H9 (cell line): Measurements from ENCODE around the gene AGO1. TPM values are rescaled to one million over a fixed set of nuclear protein-coding genes. Genes with fewer than 3 reads are reported as not detected.
A peak's percentile ranks its signal among the peaks of the same experiment; 100 is the strongest.

Experiments
- DNase-seq: peaks from one replicate; pipeline ENCODE4 v3.0.0-alpha.2; 2017
- H2AFZ ChIP-seq: one replicate; pipeline ENCODE4 v1.6.1; 2013; ENCODE audit warnings: mild to moderate bottlenecking, low read length, control low read depth, moderate library complexity
- H2AK5ac ChIP-seq: 2 replicates; pipeline ENCODE4 v1.6.1; 2013; ENCODE audit warnings: low read length, control low read depth, mixed read lengths; ENCODE audit not compliant: insufficient read length
- H2BK120ac ChIP-seq: one replicate; pipeline ENCODE4 v1.6.1; 2013; ENCODE audit warnings: low read depth, mild to moderate bottlenecking, low read length, control low read depth, inconsistent platforms; ENCODE audit not compliant: poor library complexity, severe bottlenecking
- H2BK12ac ChIP-seq: 2 replicates; pipeline ENCODE4 v1.6.1; 2013; ENCODE audit warnings: low read length, control low read depth, mixed read lengths, low read depth; ENCODE audit not compliant: insufficient read length
- H2BK15ac ChIP-seq: 2 replicates; pipeline ENCODE4 v1.6.1; 2013; ENCODE audit warnings: low read depth, low read length, control low read depth
- H2BK20ac ChIP-seq: one replicate; pipeline ENCODE4 v1.6.1; 2013; ENCODE audit warnings: low read depth, mild to moderate bottlenecking, low read length, control low read depth, inconsistent platforms; ENCODE audit not compliant: poor library complexity, severe bottlenecking
- H2BK5ac ChIP-seq: 2 replicates; pipeline ENCODE4 v1.6.1; 2013; ENCODE audit warnings: low read length, control low read depth, mixed read lengths; ENCODE audit not compliant: insufficient read length
- H3K14ac ChIP-seq: 2 replicates; pipeline ENCODE4 v1.6.1; 2013; ENCODE audit warnings: low read length, control low read depth; ENCODE audit not compliant: insufficient read depth
- H3K18ac ChIP-seq: 2 replicates; pipeline ENCODE4 v1.6.1; 2013; ENCODE audit warnings: low read depth, mild to moderate bottlenecking, mixed read lengths, low read length, control low read depth; ENCODE audit not compliant: insufficient read length
- H3K23ac ChIP-seq: 2 replicates; pipeline ENCODE4 v1.6.1; 2013; ENCODE audit warnings: low read length, control low read depth, mixed read lengths, low read depth; ENCODE audit not compliant: insufficient read length
- H3K23me2 ChIP-seq: 2 replicates; pipeline ENCODE4 v1.6.1; 2013; ENCODE audit warnings: low read depth, mild to moderate bottlenecking, mixed read lengths, low read length, control low read depth; ENCODE audit not compliant: insufficient read length, poor library complexity, severe bottlenecking
- H3K27ac ChIP-seq: 2 replicates; pipeline ENCODE4 v1.5.1; 2013; ENCODE audit warnings: low read length, control low read depth, mixed read lengths, low read depth; ENCODE audit not compliant: insufficient read length
- H3K27me3 ChIP-seq: 2 replicates; pipeline ENCODE4 v1.6.1; 2013; ENCODE audit warnings: low read length, control low read depth, inconsistent platforms; ENCODE audit not compliant: insufficient read depth
- H3K4ac ChIP-seq: 2 replicates; pipeline ENCODE4 v1.6.1; 2013; ENCODE audit warnings: low read depth, mild to moderate bottlenecking, control low read depth, inconsistent platforms, low read length, moderate library complexity
- H3K4me1 ChIP-seq: 2 replicates; pipeline ENCODE4 v1.6.1; 2013; ENCODE audit warnings: low read length, control low read depth, inconsistent platforms; ENCODE audit not compliant: insufficient read depth
- H3K4me2 ChIP-seq: 2 replicates; pipeline ENCODE4 v1.6.1; 2013; ENCODE audit warnings: low read length, control low read depth, mixed read lengths; ENCODE audit not compliant: insufficient read length, insufficient read depth
- H3K56ac ChIP-seq: 2 replicates; pipeline ENCODE4 v1.6.1; 2013; ENCODE audit warnings: low read depth, mild to moderate bottlenecking, mixed read lengths, low read length, control low read depth; ENCODE audit not compliant: insufficient read length
- H3K79me1 ChIP-seq: 2 replicates; pipeline ENCODE4 v1.6.1; 2013; ENCODE audit warnings: low read depth, mild to moderate bottlenecking, moderate library complexity, low read length, control low read depth, inconsistent platforms; ENCODE audit not compliant: insufficient read depth, poor library complexity, severe bottlenecking
- H3K79me2 ChIP-seq: 2 replicates; pipeline ENCODE4 v1.6.1; 2013; ENCODE audit warnings: low read length, control low read depth, inconsistent platforms; ENCODE audit not compliant: insufficient read depth
- H3K9ac ChIP-seq: 2 replicates; pipeline ENCODE4 v1.6.1; 2013; ENCODE audit warnings: low read length, control low read depth, mixed read lengths; ENCODE audit not compliant: insufficient read length; ENCODE audit errors: extremely low read depth
- H3K9me3 ChIP-seq: one replicate; pipeline ENCODE4 v1.6.1; 2013; ENCODE audit warnings: low read depth, low read length, inconsistent platforms; ENCODE audit not compliant: control insufficient read depth
- H3T11ph ChIP-seq: one replicate; pipeline ENCODE4 v1.6.1; 2013; ENCODE audit warnings: mild to moderate bottlenecking, low read length, control low read depth, inconsistent platforms
- H4K20me1 ChIP-seq: one replicate; pipeline ENCODE4 v1.6.1; 2013; ENCODE audit not compliant: control insufficient read depth, insufficient read length, insufficient read depth
- H4K5ac ChIP-seq: 2 replicates; pipeline ENCODE4 v1.6.1; 2013; ENCODE audit warnings: low read depth, mild to moderate bottlenecking, mixed read lengths, low read length, control low read depth; ENCODE audit not compliant: insufficient read length
- H4K8ac ChIP-seq: replicated peaks from 2 replicates; pipeline ENCODE4 v1.6.1; 2013; ENCODE audit warnings: low read length, control low read depth, mixed read lengths, low read depth; ENCODE audit not compliant: insufficient read length
- H4K91ac ChIP-seq: 2 replicates; pipeline ENCODE4 v1.6.1; 2013; ENCODE audit warnings: low read depth, mild to moderate bottlenecking, moderate library complexity, mixed read lengths, low read length, control low read depth; ENCODE audit not compliant: insufficient read length
- H3K27ac Mint-ChIP-seq, 3 experiments: 2 replicates in 2 of 3; 3 replicates in 1 of 3; pipeline ENCODE4 v1.8.0; 2020 to 2021; ENCODE audit warnings: mixed read lengths in 3 of 3, mild to moderate bottlenecking in 1 of 3, moderate library complexity in 1 of 3
- H3K27me3 Mint-ChIP-seq: 2 replicates; pipeline ENCODE4 v1.8.0; 2021; ENCODE audit warnings: low read depth, mild to moderate bottlenecking, moderate library complexity, mixed read lengths
- H3K36me3 Mint-ChIP-seq, 3 experiments: 2 replicates in 2 of 3; 3 replicates in 1 of 3; pipeline ENCODE4 v1.8.0; 2020 to 2021; ENCODE audit warnings: low read depth in 3 of 3, mixed read lengths in 3 of 3; ENCODE audit not compliant: insufficient read depth in 1 of 3
- H3K4me1 Mint-ChIP-seq, 2 experiments: 2 replicates each; pipeline ENCODE4 v1.8.0; 2020; ENCODE audit warnings: mixed read lengths in 2 of 2
- H3K4me3 Mint-ChIP-seq, 2 experiments: 2 replicates in 1 of 2; 3 replicates in 1 of 2; pipeline ENCODE4 v1.8.0; 2020 to 2021; ENCODE audit warnings: mild to moderate bottlenecking in 2 of 2, mixed read lengths in 2 of 2, moderate library complexity in 1 of 2
- H3K9me3 Mint-ChIP-seq, 2 experiments: 2 replicates in 1 of 2; 3 replicates in 1 of 2; pipeline ENCODE4 v1.8.0; 2020; ENCODE audit warnings: mild to moderate bottlenecking in 2 of 2, mixed read lengths in 2 of 2, moderate library complexity in 1 of 2
- CTCF ChIP-seq: fragments of 200-600 bp; sonication (generic); conservative IDR thresholded peaks from 3 replicates; pipeline ENCODE4 v1.8.0; 2021; ENCODE audit warnings: antibody characterized with exemption, mild to moderate bottlenecking
- WGBS: extraction: QIAGEN DNeasy Blood & Tissue Kit; methylation state at CpG from one replicate; pipeline ENCODE4 v1.1.7; 2013; ENCODE audit warnings: missing lambda C conversion rate, low lambda C conversion rate, mixed read lengths; ENCODE audit not compliant: insufficient read length; ENCODE audit errors: extremely low coverage; 5-methylcytosine and 5-hydroxymethylcytosine counted together
- total RNA-seq: library from RNA; stranded (reverse); gene quantifications from 2 replicates; pipeline ENCODE4 v1.2.1, GENCODE V29; 2021

AGO1 gene
- total RNA-seq, 1 experiment from 2014 or later, result 74.2 TPM

GRCh38 chr1:35850051-35850450 is 33.0 kb upstream of the AGO1 start:
- Histone ChIP-seq H2BK20ac (no peak overlapping the region), H3K4me2 (no peak overlapping the region), H2BK120ac (no peak overlapping the region), H3K9me3 (no peaks in the 10 kb centered on the region), H3K18ac (no peak overlapping the region), H2AK5ac (no peak overlapping the region), H2BK12ac (no peak overlapping the region), H4K91ac (no peak overlapping the region), H3K27me3 (no peaks in the 10 kb centered on the region), H4K8ac (no peak overlapping the region), H4K5ac (no peak overlapping the region), H3K9ac (no peak overlapping the region), H3K79me2 (no peaks in the 10 kb centered on the region), H3K14ac (no peak overlapping the region), H3K56ac (no peak overlapping the region), H3K23me2 (no peaks in the 10 kb centered on the region), H3K4me1 (no peaks in the 10 kb centered on the region; the same call in 1 of the 2 replicates), H3K23ac (no peak overlapping the region), H3K4ac (no peak overlapping the region), H3K27ac (no peak overlapping the region), H2BK5ac (no peak overlapping the region), H3K79me1 (no peaks in the 10 kb centered on the region), H2AFZ (no peak overlapping the region), H2BK15ac (no peak overlapping the region), H3T11ph (no peak overlapping the region), H4K20me1 (no peaks in the 10 kb centered on the region)
- Mint-ChIP-seq H3K4me1 (peaks cover 6 to 13% of the 10 kb centered on the region in 2 experiments), H3K27ac (peak overlapping the region in 1 of 3 experiments; percentile 45; a peak in 2 of 7 replicates), H3K36me3 (peaks cover 3 to 36% (median 24%) of the 10 kb centered on the region in 3 experiments; a peak in 5 of 7 replicates), H3K9me3 (no peaks in the 10 kb centered on the region), H3K4me3 (no peak overlapping the region), H3K27me3 (no peaks in the 10 kb centered on the region)
- no peak for TF ChIP-seq CTCF
- no CpG with 5 or more reads among the region's 2 CpGs for WGBS
- no peak for DNase-seq
